ENCODE measurements around the gene NAP1L4. TPM values are rescaled to one million over a fixed set of nuclear protein-coding genes. Genes with fewer than 3 reads are reported as not detected.

Gene NAP1L4
- total RNA-seq, 1 donor from 2014 or later, result 184 TPM

GRCh38 chr11:2929950-2930703, 62.0 kb downstream of the NAP1L4 start:
- Mint-ChIP-seq H3K36me3 (ENCODE audit: insufficient read depth) (no peaks in the 10 kb centered on the region), H3K27me3 (peaks cover 39% of the 10 kb centered on the region), H3K4me3 (ENCODE audit: low read depth) (peak overlapping the region; percentile 50), H3K27ac (peak overlapping the region; percentile 78), H3K4me1 (ENCODE audit: low read depth) (peaks cover 8% of the 10 kb centered on the region), H3K9me3 (ENCODE audit: low read depth) (no peaks in the 10 kb centered on the region)
- TF ChIP-seq CTCF (IDR thresholded peaks at IDR 0.05; ENCODE audit: unreplicated experiment), result no peak
- no peak for DNase-seq (ENCODE audit: low spot score, unreplicated experiment)

GRCh38 chr11:2929531-2929949, 62.6 kb downstream of the NAP1L4 start:
- Mint-ChIP-seq H3K4me3 (ENCODE audit: low read depth) (no peak overlapping the region), H3K36me3 (ENCODE audit: insufficient read depth) (no peaks in the 10 kb centered on the region), H3K9me3 (ENCODE audit: low read depth) (no peaks in the 10 kb centered on the region), H3K4me1 (ENCODE audit: low read depth) (peaks cover 8% of the 10 kb centered on the region), H3K27ac (no peak overlapping the region), H3K27me3 (peaks cover 36% of the 10 kb centered on the region)
- no peak for DNase-seq (ENCODE audit: low spot score, unreplicated experiment)
- no peak for TF ChIP-seq CTCF (IDR thresholded peaks at IDR 0.05; ENCODE audit: unreplicated experiment)

GRCh38 chr11:2928605-2929530, 63.3 kb downstream of the NAP1L4 start, which contains the start of gene PHLDA2:
PHLDA2 (minus strand) TSS chr11:2929420; CDS start chr11:2929364, 56 bp downstream.
- peak within 1 kb of the TSS; percentile 66 for H3K4me3 Mint-ChIP-seq (ENCODE audit: low read depth)
- peaks cover 36% of the 10 kb centered on the region for H3K27me3 Mint-ChIP-seq
- DNase-seq (ENCODE audit: low spot score, unreplicated experiment), result peak; percentile 49

GRCh38 chr11:2927851-2928604, 64.1 kb downstream of the NAP1L4 start:
- Mint-ChIP-seq H3K27me3 (peaks cover 36% of the 10 kb centered on the region), H3K27ac (no peak overlapping the region), H3K36me3 (ENCODE audit: insufficient read depth) (no peaks in the 10 kb centered on the region), H3K9me3 (ENCODE audit: low read depth) (no peaks in the 10 kb centered on the region), H3K4me1 (ENCODE audit: low read depth) (peaks cover 8% of the 10 kb centered on the region), H3K4me3 (ENCODE audit: low read depth) (peak overlapping the region; percentile 59)
- DNase-seq (ENCODE audit: low spot score, unreplicated experiment), result no peak
- no peak for TF ChIP-seq CTCF (IDR thresholded peaks at IDR 0.05; ENCODE audit: unreplicated experiment)

More at GRCh38 chr11:2928605-2929530, 63.3 kb downstream of the NAP1L4 start, which contains the start of gene PHLDA2:
- Mint-ChIP-seq H3K9me3 (ENCODE audit: low read depth) (no peaks in the 10 kb centered on the region), H3K4me1 (ENCODE audit: low read depth) (peaks cover 8% of the 10 kb centered on the region), H3K27ac (no peak within 1 kb of the TSS), H3K36me3 (ENCODE audit: insufficient read depth) (no peaks in the 10 kb centered on the region)
- peak; percentile 7 for TF ChIP-seq CTCF (IDR thresholded peaks at IDR 0.05; ENCODE audit: unreplicated experiment)

Data from progenitor cell of endocrine pancreas (in vitro differentiated cells).